SK-N-SH treated with all-trans-retinoic acid at 6 μM for 48 hours (cell line): ENCODE measurements around the gene GRIK5.

Experiments
- ARNTL ChIP-seq: fragments of 450-650 bp; formaldehyde crosslinking; IDR thresholded peaks from 2 replicates; pipeline ENCODE4 v1.5.0; 2020; ENCODE audit warnings: low read depth, mild to moderate bottlenecking, moderate library complexity, borderline replicate concordance
- BACH2 ChIP-seq: fragments of 250-450 bp; sonication (Bioruptor Pico); IDR thresholded peaks from 2 replicates; pipeline ENCODE4 v1.9.0; 2021; ENCODE audit warnings: mild to moderate bottlenecking, borderline replicate concordance
- GLIS3 ChIP-seq: fragments of 250-450 bp; sonication (Bioruptor Pico); IDR thresholded peaks from 2 replicates; pipeline ENCODE4 v1.5.0; 2020; ENCODE audit warnings: mild to moderate bottlenecking, moderate library complexity
- ISL1 ChIP-seq: fragments of 250-450 bp; sonication (Bioruptor Pico); IDR thresholded peaks from 2 replicates; pipeline ENCODE4 v2.1.2; 2022; ENCODE audit warnings: mild to moderate bottlenecking, moderate library complexity
- OSR1 ChIP-seq: fragments of 250-450 bp; sonication (Bioruptor Pico); IDR thresholded peaks from 2 replicates; pipeline ENCODE4 v1.8.0; 2022; ENCODE audit warnings: moderate library complexity, mild to moderate bottlenecking, inconsistent platforms
- RARB ChIP-seq: fragments of 250-450 bp; sonication (Bioruptor Pico); IDR thresholded peaks from 2 replicates; pipeline ENCODE4 v1.8.0; 2021; ENCODE audit warnings: mild to moderate bottlenecking, moderate library complexity
- SNAI2 ChIP-seq: fragments of 250-450 bp; sonication (Bioruptor Pico); IDR thresholded peaks from 2 replicates; pipeline ENCODE4 v1.5.0; 2020; ENCODE audit warnings: mild to moderate bottlenecking, moderate library complexity
- TCF4 ChIP-seq: fragments of 250-450 bp; sonication (Bioruptor Pico); IDR thresholded peaks from 2 replicates; pipeline ENCODE4 v1.8.0; 2021; ENCODE audit warnings: mild to moderate bottlenecking, moderate library complexity, borderline replicate concordance
- ZFP30 ChIP-seq: fragments of 450-650 bp; formaldehyde crosslinking; IDR thresholded peaks from 2 replicates; pipeline ENCODE4 v1.5.0; 2022; ENCODE audit warnings: mild to moderate bottlenecking, moderate library complexity
- ZNF565 ChIP-seq: fragments of 450-650 bp; formaldehyde crosslinking; conservative IDR thresholded peaks from 2 replicates; pipeline ENCODE4 v1.5.0; 2020; ENCODE audit warnings: low read depth, mild to moderate bottlenecking, moderate library complexity
- TF ChIP-seq, protein P1 (sequence below): fragments of 250-450 bp; sonication (Bioruptor Pico); IDR thresholded peaks from 2 replicates; pipeline ENCODE4 v1.8.0; 2021; ENCODE audit warnings: low read depth, mild to moderate bottlenecking, moderate library complexity, borderline replicate concordance
- TF ChIP-seq, protein P2 (sequence below): fragments of 250-450 bp; sonication (Bioruptor Pico); IDR thresholded peaks from 2 replicates; pipeline ENCODE4 v1.5.0; 2020; ENCODE audit warnings: mild to moderate bottlenecking, moderate library complexity
- TF ChIP-seq, protein P3 (sequence below): fragments of 250-450 bp; sonication (Bioruptor Pico); IDR thresholded peaks from 2 replicates; pipeline ENCODE4 v1.8.0; 2020; ENCODE audit warnings: mild to moderate bottlenecking, moderate library complexity, borderline replicate concordance

DNA sequence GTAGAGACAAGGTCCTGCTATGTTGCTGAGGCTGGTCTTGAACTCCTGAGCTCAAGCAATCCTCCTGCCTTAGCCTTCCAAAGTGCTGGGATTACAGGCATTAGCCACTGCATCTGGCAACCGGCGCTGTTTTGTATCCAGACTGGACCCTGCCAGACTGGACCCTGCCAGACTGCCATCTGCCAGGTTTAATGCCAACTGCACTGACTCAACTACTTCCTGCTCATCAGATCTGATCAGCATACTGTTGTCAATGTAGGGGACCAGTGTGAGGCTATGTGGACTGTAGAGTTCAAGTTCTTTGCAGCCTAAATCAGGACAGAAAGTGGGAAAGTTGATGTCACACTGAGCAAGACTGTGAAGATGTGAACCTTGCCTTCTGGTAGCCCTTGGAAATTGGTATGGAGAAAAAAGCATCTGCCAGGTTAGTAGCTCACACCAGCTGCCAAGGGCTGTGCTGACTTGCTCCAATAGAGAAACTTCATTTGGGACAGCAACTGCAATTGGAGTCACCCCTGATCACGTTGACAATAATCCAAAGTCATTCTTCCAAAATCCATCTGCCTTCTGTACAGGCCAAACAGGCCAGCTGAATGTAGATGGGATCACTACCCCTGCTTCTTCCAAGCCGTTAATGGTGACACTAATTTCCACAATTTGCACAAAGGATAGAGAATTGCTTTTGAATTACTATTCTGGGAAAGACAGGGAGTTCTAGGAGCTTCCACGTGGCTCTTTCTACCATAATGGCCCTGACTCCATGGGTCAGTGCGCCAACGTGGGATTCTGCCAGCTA lies 39.2 kb downstream of the GRIK5 start:
- no peak for TF ChIP-seq ARNTL (CRISPR knock-in tag)
- TF ChIP-seq TCF4 (CRISPR knock-in tag) = no peak
- no peak for TF ChIP-seq RARB (CRISPR knock-in tag)
- TF ChIP-seq OSR1 = no peak
- TF ChIP-seq ZFP30 (CRISPR knock-in tag) = no peak
- TF ChIP-seq, protein P1, sequence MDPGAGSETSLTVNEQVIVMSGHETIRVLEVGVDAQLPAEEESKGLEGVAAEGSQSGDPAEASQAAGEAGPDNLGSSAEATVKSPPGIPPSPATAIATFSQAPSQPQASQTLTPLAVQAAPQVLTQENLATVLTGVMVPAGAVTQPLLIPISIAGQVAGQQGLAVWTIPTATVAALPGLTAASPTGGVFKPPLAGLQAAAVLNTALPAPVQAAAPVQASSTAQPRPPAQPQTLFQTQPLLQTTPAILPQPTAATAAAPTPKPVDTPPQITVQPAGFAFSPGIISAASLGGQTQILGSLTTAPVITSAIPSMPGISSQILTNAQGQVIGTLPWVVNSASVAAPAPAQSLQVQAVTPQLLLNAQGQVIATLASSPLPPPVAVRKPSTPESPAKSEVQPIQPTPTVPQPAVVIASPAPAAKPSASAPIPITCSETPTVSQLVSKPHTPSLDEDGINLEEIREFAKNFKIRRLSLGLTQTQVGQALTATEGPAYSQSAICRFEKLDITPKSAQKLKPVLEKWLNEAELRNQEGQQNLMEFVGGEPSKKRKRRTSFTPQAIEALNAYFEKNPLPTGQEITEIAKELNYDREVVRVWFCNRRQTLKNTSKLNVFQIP = no peak
- TF ChIP-seq, protein P2, sequence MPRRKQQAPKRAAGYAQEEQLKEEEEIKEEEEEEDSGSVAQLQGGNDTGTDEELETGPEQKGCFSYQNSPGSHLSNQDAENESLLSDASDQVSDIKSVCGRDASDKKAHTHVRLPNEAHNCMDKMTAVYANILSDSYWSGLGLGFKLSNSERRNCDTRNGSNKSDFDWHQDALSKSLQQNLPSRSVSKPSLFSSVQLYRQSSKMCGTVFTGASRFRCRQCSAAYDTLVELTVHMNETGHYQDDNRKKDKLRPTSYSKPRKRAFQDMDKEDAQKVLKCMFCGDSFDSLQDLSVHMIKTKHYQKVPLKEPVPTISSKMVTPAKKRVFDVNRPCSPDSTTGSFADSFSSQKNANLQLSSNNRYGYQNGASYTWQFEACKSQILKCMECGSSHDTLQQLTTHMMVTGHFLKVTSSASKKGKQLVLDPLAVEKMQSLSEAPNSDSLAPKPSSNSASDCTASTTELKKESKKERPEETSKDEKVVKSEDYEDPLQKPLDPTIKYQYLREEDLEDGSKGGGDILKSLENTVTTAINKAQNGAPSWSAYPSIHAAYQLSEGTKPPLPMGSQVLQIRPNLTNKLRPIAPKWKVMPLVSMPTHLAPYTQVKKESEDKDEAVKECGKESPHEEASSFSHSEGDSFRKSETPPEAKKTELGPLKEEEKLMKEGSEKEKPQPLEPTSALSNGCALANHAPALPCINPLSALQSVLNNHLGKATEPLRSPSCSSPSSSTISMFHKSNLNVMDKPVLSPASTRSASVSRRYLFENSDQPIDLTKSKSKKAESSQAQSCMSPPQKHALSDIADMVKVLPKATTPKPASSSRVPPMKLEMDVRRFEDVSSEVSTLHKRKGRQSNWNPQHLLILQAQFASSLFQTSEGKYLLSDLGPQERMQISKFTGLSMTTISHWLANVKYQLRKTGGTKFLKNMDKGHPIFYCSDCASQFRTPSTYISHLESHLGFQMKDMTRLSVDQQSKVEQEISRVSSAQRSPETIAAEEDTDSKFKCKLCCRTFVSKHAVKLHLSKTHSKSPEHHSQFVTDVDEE (CRISPR knock-in tag) = no peak
- TF ChIP-seq, protein P3, sequence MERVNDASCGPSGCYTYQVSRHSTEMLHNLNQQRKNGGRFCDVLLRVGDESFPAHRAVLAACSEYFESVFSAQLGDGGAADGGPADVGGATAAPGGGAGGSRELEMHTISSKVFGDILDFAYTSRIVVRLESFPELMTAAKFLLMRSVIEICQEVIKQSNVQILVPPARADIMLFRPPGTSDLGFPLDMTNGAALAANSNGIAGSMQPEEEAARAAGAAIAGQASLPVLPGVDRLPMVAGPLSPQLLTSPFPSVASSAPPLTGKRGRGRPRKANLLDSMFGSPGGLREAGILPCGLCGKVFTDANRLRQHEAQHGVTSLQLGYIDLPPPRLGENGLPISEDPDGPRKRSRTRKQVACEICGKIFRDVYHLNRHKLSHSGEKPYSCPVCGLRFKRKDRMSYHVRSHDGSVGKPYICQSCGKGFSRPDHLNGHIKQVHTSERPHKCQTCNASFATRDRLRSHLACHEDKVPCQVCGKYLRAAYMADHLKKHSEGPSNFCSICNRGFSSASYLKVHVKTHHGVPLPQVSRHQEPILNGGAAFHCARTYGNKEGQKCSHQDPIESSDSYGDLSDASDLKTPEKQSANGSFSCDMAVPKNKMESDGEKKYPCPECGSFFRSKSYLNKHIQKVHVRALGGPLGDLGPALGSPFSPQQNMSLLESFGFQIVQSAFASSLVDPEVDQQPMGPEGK (CRISPR knock-in tag) = no peak
- TF ChIP-seq ISL1 (CRISPR knock-in tag) = no peak
- no peak for TF ChIP-seq GLIS3 (CRISPR knock-in tag)
- no peak for TF ChIP-seq BACH2 (CRISPR knock-in tag)
- TF ChIP-seq SNAI2 (CRISPR knock-in tag) = no peak
- TF ChIP-seq ZNF565 (CRISPR knock-in tag) = no peak
